GM18519 (cell line): Measurements from ENCODE around the gene GALK1.
"Not testable (repeated sequence)": the region's sequence is repeated elsewhere in the genome, so short reads cannot be mapped to it uniquely, and the experiment has no call there.

Experiments
- ATAC-seq: cut with Tn5 transposase; IDR thresholded peaks from one replicate; pipeline ENCODE4 v1.9.1; 2021; ENCODE audit warnings: mild to moderate bottlenecking, moderate library complexity; ENCODE audit not compliant: unreplicated experiment, low FRiP score

GALK1 gene

DNA sequence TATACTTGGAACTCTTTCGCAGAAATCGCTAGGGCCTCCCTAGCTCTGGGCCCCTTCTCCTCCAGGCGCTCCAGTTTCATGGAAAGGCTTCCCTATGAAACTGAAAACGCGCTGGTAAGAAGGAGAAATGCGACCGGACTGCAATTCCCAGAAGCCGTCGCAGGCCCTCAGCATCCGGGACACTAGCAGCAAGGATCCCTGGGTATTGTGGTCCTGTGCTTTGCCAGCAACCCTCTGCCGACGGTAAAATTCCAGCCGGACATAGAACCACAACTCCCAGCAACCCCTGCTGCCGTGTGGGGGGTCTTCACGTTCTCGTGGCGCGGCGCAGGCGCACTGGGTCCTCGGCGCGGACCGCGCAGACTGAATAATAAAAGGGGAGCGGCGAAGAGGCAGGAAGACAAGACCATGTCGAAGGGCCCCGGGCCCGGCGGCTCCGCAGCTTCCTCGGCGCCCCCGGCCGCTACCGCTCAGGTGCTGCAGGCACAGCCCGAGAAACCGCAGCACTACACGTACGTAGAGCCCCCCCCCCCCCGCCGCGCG, 19.6 kb upstream of the GALK1 start, which contains the start of gene UNK:
TSS of gene UNK (plus strand) at position 334 of the 543 bp plus-strand sequence. CDS start at position 409, 75 bp downstream.
- peak; percentile 44 for ATAC-seq

DNA sequence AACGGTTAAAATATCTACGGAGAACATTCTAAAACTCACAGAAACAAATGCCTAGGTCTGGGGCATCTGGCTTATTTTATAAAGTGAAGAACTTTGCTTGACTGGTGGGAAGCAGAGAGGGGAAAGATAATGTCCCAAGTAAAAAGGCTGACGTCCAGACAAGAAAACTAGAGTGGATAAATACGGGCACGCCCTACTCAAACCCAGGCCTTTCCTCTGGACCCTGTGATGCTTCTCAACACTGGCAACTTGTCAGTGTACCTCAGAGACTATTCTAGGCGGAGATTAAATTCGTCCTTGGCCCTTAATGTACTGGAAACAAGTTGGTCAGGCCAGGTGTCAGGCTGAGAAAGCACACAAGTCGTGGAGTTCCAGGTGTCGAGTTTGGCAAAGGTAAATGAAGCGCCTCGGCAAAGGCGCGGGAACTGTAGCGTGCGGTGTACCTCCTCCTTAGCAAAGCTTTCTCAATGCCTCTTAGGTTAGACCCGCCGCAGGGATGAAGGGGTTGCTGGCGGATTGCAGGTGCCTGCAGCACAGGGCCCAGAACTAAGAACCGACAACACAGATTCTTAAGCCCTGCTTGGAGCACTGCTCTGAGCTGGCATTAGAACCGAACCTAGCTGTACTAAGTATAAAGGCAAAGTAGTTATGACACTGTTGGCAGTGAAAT, 18.9 kb upstream of the GALK1 start:
- no peak for ATAC-seq

DNA sequence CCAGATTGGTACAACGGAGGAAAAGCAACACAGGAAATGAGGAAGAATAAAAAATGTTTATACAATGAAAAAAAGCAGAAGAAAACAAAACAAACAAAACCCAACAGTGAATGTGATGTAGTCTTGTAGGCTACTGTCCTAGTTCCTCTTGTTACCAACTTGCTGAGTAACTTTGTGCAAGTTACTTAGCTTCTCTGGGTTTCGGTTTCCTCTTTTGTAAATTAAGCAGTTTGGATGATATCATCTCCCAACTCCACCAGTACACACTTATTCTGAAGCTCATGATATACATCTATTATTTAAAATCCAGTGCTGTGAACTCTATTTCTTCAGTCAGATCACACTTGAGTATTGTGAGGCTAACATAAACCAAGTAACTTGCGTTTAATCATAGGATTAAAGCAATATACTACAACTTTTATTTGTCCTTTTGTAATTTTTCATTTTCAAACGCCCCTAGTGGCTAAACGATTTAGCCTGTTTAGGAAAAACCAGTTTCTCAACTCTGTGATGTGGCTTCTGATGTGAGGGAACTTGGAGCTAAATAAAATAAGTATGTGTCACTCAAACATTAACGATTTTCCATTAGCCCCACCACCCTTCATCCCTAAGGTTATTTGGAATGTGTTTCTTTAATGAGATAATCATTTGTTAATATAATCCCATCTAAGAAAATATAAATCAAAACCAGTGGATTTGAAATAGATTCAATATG, 18.2 kb upstream of the GALK1 start:
- ATAC-seq = no peak

DNA sequence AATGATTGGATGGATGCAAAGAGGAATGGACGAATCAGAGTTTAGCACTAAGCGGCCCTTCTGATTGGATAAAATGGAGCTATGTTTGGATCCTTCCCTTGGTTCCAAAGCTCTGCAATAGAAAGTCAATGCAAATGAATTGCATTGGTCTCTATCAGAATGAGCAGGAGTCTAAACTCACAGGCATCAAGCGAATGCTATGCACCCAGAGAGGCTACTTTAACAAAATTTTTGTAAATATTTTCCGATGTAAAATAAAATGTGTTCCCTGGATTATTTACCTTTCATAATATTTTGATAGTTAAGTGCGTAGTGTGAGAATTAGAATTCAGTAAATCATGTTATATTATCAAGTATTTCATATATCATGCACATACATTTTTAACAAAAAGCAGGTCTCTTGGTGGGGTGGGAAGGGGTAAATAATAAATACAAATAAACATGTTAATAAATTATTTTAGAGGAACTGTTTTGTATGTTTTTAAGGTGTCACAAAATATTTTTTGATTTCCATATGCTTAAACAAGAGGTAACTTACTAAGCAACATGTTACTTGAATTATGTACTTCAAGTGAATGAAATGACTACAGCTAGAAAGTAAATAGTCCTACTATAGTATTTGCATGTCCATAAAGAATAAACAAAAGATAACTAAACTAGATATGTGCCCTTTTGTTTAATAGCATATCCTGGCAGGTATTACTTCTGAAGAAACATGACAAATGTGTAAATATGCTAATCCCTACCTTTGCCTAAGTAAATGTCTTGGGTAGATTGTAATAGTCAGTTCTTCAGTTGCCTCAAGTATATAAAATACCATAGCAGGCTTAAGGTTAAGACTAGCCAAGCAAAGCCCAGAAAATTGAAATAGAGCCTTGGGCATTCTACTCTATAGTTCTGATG, 15.2 kb upstream of the GALK1 start:
- ATAC-seq = no peak

DNA sequence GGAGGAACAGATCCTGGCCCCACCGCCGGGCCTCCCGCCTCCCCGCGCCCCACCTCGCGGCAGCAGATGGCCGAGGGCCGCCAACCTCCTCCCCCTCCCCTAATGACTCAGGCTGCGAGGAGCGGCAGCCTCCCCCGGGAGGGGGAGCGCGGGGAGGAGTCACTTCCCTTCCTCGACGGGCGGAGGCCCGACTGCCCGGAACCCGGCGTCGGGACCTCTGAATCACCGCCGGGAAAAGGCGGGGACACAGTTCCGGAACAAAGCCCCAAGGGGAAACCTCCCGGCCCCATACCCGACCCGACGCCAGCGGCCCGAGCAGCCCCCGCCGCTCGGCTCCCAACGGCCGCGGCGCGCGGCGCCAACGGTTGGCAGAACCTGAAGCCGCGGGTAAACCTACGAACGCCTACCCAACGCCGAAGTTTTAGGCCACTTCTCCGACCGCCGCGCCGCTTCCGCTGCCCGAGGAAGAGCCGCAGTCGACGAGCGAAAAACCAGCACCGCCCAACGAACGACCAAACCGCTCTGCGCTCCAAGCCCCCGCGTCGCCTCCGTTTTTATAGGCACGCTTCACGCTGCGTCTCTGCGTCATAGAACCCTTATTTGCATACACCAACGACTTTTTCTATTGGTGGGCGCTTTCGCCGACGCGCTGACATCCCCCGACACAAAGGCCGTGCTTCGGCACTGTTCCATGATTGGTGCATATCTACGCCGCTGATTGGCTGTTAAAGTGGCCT, 14.4 kb upstream of the GALK1 start:
- peak; percentile 61 for ATAC-seq

DNA sequence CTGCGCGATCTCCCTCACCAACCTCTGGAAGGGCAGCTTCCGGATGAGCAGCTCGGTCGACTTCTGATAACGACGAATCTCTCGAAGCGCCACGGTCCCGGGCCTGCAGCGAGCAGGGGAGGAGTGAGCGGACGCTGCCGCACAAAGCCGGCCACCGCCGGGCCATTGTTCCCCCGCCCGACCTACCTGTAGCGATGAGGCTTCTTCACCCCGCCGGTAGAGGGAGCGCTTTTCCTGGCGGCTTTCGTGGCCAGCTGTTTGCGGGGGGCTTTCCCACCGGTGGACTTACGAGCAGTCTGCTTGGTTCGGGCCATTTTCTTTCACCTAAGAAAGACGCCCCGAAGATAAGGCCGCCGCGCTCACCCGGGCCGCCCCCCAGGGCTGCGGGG, 13.9 kb upstream of the GALK1 start:
- no peak for ATAC-seq

DNA sequence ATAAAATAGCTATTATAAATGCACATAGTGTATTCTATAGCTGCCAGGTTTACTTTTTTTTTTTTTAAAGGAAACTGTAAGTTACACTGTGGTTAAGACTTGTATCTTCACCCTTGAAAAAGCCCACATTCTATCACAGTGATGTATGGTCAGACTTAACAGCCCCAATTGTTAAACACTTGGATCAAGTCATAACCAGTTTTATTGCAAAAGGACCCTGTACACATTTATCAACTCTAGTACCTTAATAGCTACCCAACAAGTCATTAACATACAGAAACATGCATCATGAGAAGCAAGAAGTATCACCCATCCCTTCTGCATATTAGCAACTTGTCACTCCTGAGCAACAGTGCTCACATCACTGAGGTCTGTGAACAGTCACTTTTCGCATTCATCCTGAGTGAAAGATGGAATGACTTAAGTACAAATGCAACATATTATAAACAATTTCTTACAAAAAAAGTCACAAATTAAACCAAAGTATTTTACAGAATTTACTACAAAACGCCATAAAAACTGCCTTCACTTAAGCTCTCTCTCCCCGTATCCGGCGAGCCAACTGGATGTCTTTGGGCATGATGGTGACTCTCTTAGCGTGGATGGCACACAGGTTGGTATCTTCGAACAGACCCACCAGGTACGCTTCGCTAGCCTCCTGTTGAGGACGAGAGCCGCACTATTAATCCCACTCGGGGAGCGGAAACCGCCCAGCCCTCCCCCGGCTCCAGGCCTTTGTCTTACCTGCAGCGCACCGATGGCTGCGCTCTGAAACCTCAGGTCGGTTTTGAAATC, 13.3 kb upstream of the GALK1 start:
- ATAC-seq = not testable (repeated sequence)

DNA sequence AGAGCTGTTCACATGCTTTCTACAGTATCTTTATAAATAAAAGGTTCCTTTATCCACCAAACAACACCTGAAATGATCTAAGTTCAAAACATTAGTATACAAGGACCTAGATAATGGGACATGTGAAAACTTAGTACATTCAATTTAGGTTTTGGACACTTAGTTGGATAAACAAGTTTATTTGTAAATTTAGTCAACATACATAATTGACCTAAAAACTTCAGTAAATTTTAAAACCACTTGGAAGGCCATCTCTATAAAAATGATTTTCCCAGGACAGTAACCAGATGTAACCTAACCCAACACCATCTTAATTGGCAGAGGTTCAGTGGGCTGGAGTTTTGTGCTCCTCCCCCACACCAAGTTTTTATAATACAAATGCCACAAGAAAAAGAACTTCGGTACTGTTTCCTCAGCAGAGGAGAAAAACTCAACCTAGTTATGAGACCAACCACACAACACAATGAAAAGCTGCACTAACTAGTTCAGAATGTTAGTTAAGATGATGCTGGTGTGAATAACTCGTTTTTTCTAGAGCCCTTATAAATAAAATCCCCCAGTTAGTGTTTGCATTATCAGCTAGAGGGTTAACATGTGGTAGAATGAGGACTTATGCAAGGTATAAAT, 12.4 kb upstream of the GALK1 start:
- no peak for ATAC-seq

DNA sequence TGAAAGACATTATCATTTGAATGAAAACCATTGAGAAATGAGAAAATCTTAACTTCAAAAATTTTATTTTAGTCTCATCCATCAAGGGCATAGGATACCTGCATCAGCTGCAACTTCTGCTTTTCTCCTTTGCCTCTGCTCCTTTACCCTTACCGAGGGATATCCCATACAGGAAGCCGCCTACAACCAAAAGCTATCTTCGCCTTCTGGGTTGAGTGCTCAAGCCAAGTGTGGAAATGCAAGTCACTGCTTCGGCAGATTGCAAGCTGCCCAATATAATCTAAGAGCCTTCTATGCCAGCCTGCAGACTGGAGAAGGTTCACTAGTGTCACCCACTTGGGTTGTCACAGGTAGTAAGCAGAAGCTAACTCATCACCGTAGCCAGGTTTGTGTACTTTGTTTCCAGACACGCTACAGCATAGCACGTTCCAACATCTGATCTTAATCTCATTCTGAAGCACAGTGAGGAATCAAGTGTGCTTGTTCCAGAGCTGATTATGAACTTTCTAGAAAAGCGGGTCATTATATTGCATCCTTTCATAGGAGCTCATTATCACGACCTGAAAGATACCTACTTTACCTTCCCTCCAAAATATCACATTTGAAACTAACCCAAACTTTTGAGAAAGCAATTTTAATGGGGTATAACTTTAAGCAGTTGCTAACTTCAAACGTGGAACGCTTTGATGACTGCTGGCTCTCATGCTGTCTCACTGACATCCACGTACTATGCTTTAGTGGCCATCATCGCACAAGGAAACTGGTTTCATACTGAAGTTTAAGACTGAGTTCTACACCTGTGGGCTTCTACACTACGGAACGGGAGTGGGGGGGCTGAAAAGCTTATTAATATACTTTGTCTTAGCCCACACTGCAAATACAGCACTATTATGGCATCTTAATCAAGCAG, 11.6 kb upstream of the GALK1 start:
- no peak for ATAC-seq

DNA sequence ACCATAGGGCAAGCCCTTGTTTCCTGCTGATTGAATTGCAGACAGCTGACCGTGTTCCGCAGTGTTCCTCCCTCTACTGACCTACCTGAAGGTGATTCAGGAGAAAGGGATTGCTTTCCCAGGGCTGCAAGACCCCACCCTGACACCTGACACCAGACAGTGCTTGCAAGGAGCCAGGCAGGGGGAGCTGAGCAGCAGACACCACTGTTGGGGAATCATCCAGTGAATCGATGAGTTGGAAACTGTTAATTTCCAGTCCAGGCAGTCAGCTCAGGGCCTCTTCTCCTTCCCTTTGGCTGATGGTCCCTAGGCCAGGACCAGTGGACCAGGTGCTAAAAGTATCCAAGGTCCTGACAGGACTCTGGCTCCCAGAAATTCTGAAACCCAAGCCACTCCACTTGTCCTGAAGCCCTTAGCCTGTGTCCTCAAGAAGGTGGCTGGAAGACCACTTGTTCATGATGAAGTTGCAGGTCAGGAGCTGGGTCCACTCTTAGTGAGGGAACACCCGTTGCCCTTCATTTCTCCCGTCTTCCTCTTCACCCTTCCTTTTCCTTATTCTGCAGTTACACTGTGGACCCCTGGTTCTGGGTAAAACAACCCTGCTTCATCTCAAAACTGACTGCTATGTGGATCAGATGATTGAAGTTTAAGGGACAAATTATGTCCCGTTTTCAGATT, 10.1 kb upstream of the GALK1 start:
- no peak for ATAC-seq

DNA sequence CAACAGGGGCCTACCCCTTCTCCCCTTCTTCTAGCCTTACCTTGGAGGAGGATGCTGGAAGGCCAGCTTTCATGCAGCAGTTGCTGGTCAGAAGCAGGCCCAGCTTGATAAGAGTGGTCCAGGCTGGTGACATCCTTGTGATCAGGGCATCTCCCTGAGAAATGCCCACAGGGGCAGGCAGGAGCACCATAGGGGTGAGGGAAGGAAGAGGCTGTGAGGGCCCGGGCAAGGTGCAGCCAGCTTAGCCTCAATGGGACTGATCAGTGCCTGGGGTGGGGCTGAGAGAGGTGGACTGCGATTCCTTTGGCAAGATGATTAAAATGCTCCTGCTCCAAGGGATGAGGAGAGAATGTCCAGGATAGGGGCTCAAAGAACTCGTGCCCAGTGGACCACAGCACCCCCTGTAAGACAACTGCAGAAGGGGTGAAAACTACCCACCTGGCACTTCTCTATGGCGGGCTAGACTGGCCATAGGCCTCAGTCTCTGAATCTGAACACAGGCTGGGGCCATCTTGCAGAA, 9.5 kb upstream of the GALK1 start:
- ATAC-seq = no peak

DNA sequence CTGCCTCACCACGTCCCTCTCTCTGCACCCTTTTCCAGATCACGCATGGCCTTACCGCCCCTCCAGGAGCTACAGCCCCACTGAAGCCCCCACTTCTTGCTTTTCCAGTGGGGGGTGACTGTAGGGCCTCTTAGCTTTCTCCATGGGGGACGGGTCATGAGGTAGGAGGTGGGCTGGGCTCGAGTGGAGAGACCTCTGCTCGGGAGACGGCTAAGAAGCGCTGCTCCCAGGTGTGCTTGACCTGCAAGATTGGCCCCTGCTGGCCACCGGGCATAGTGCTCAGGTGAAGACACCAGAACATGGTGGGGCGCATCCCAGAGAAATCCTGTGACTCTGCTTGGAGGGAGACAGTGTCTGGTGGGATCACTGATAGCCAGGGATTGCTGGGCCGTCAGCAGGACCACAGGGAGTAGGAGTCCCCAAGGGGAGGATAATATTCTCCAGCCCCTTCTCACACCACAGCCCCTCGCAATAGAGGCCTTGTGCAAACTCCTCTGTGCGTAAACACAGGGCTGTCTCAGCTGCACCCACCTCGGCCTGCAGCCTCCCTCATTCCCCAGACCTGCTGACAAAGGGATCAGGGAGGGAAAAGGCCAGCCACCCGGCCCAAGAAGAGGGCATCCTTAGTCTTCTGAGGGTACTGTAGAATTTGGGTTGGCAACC, 8.9 kb upstream of the GALK1 start:
- no peak for ATAC-seq

DNA sequence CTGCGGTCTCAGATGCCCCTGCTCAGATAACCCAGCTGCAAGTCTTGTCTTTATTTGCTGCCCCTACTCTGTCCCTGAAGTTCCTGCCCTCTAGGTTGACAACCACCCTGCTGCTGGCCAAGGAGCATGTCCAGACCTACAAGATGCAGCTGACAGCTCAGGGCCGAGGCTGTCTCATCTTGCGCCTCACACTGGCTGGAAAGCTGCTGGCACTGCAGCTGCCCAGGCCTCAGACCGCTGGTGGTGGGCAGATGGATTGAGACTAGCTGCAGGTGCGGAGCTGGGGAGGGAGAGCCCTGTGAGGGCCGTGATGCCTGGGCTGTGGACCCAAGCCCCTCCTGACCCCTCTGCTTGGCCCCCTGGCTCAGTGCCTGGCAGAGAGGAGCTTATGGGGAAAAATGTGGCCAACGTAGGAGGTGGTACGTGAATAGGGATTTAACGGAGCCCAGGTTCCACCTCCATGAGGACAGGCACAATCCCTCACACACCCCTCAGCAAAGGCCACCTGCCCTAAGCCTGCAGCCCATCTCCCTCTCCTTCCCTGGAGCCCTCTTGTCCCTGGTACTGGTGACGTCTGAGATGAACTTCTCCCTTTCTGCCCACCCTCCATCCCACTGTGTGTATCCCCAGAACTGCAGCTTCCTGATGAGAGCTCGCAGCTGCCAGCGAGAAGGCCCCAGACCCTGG, 8.3 kb upstream of the GALK1 start:
- no peak for ATAC-seq

DNA sequence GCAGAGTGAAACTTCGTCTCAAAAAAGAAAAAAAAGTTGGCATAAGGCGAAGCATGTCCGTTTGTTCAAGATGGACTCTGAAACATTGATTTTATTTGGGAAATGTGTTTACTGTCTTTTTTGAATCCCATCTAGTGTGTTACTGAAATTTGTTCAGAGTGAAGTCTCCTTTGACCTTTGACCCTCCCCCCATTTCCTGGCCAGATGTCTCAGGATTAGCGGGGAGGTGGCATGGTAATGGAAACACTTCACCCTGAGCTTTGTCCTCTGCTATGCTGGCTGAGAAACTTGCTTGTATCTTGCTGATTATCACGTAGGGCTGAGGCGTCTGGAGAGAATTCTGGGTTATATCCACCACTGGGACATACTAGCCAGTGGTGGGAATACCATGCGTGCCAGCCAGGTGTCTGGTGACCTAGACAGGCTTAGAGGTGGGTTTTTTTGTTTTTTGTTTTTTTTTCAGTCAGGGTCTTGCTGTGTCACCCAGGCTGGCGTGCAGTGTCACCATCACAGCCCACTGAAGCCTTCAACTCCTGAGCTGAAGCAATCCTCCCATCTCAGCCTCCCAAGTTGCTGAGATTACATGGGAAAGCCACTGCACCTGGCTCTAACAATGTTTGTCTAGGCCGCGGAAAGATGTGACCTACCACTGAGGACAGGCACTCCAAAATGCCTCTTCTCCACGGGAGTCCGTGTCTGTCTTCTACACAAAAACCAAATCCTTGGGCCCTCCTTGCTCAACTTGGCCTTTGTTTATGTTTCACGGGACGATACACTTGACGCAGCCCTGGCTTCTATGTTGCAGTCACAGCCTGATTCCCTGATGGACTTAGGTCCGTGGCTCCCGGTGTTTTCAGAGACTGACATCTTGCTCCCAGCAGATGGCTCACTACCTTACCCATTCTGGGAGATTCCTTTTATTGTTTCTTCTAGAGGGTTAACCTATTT, 6.6 kb upstream of the GALK1 start:
- ATAC-seq = no peak

DNA sequence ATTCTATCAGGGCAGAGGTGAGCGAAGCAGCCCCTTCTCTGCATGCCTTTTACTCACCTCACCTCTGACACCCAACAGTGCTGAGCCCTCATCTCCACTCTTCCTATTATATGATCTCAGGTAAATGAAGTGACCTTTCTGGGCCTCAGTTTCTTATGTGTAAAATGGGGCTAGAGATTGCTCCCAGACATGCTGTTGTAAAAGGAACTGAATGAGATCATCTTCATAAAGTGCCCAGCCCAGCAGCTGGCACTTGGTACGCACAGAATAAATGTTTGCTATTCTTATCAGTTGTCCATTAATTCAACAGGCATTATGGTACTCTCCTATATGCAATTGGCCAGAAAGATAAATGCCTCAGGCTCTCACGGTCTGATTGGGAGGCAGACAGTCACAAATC, 4.5 kb upstream of the GALK1 start:
- no peak for ATAC-seq
